Fibroblast of villous mesenchyme (primary cell): ENCODE measurements around the gene EP400. TPM values are rescaled to one million over a fixed set of nuclear protein-coding genes. Genes with fewer than 3 reads are reported as not detected.

Source experiments
- DNase-seq: peaks from one replicate; pipeline ENCODE4 v3.0.0-alpha.2; 2010; ENCODE audit warnings: low read depth
- H3K4me3 ChIP-seq: 2 replicates; pipeline ENCODE4 v1.5.1; 2011; ENCODE audit warnings: low read depth, mild to moderate bottlenecking, low read length
- total RNA-seq: library from RNA; depleted of rRNA; stranded (reverse); fragments of >200 nt; gene quantifications from 2 replicates; pipeline ENCODE4 v1.2.3, GENCODE V29; 2012
- TF ChIP-seq, protein P1 (sequence below): IDR thresholded peaks from 2 replicates; pipeline ENCODE4 v1.5.1; 2012; ENCODE audit warnings: low read depth, mild to moderate bottlenecking, low read length; ENCODE audit not compliant: insufficient read depth

The EP400 gene
- total RNA-seq, 1 donor = 13.0 TPM

DNA sequence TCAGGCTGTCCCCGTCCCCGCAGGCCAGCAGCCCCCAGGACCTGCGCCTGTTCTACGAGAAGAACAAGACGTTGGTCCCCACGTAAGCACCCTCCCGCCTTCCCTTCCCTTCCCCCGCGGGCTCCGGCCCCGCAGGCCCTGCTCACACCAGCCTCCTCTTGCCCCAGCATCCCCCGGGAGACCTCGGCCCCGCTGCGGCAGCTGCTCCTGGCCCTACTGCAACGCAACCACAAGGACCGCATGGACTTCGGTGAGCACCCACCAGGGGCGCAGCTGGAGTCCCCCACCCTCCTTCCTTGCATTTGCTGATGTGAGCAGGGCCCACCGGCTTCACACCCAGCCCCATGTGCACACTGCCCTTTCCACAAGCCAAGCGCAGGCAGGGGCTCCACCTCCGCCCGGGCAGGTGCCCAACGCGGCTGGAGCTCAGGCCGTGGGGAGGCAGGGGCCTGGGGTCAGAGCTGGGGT lies 40.0 kb upstream of the EP400 start:
- no peak overlapping the region for H3K4me3 ChIP-seq
- TF ChIP-seq, protein P1, sequence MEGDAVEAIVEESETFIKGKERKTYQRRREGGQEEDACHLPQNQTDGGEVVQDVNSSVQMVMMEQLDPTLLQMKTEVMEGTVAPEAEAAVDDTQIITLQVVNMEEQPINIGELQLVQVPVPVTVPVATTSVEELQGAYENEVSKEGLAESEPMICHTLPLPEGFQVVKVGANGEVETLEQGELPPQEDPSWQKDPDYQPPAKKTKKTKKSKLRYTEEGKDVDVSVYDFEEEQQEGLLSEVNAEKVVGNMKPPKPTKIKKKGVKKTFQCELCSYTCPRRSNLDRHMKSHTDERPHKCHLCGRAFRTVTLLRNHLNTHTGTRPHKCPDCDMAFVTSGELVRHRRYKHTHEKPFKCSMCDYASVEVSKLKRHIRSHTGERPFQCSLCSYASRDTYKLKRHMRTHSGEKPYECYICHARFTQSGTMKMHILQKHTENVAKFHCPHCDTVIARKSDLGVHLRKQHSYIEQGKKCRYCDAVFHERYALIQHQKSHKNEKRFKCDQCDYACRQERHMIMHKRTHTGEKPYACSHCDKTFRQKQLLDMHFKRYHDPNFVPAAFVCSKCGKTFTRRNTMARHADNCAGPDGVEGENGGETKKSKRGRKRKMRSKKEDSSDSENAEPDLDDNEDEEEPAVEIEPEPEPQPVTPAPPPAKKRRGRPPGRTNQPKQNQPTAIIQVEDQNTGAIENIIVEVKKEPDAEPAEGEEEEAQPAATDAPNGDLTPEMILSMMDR = no peak
- DNase-seq = no peak

DNA sequence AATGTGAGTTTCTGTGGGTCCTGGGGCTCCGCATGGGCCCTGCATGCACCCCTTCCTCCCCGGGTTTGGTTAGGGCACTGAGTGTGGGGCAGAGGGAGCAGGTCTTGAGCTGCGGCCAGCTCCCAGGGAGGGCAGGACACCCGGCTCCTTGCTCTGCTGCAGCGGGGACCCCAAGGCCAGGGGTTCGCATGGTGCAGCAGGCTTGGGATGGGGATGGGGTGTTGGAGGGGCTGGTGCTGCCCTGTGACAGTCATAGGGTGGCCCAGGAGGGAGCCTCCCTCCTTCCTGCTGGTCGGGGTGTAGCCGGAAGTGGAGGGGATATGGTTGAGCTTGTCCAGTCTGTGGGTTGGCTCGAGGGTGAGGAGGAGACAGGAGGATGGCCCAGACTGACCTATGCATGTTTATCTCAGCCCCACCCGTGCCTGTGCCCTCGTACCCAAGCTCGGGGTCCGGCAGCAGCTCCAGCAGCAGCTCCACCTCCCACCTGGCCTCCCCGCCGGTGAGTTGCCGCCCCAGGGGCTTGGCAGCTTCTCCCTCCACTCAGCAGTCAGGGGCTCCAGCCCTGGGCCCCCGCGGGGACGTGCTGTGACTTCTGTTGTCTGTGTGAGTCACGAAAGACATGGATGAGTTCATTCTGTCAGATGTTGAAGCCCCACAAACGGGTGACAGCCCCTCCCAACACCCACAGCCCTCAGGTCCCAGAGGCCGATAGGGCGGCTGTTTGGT lies 39.3 kb upstream of the EP400 start:
- no peak for DNase-seq
- TF ChIP-seq, protein P1 = no peak

DNA sequence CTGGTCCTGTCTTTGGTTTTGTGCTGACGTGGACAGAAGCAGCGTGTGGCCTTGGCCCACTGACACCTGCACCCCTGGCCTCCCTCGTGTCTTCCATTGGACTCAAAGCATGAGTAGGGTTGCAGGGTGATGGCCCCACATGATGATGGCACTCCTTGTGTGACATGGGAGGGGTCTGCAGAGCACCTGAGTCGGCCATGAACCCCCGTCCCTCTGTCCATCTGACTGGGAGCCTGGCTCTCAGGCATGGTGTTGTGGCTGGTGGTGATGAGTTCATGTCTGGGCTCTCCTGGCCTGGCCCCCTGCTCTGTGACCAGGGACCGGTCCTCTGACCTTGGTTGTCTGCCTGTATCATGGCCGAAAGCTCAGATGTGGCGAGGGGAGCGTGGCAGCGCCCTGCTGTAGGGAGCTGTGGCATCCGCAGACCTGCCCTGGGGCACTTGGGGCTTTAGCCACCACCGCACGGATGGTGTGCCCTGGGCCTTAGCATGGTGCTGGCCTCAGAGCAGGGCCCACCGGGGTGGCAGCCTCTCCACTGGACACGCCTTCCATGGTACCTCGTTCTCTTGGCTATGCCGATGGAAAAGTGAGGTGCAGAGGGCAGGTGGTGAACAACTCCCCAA lies 38.6 kb upstream of the EP400 start:
- H3K4me3 ChIP-seq = no peak overlapping the region
- TF ChIP-seq, protein P1 = no peak
- no peak for DNase-seq

More for the DNA sequence above, 39.3 kb upstream of the EP400 start:
- no peak overlapping the region for H3K4me3 ChIP-seq

DNA sequence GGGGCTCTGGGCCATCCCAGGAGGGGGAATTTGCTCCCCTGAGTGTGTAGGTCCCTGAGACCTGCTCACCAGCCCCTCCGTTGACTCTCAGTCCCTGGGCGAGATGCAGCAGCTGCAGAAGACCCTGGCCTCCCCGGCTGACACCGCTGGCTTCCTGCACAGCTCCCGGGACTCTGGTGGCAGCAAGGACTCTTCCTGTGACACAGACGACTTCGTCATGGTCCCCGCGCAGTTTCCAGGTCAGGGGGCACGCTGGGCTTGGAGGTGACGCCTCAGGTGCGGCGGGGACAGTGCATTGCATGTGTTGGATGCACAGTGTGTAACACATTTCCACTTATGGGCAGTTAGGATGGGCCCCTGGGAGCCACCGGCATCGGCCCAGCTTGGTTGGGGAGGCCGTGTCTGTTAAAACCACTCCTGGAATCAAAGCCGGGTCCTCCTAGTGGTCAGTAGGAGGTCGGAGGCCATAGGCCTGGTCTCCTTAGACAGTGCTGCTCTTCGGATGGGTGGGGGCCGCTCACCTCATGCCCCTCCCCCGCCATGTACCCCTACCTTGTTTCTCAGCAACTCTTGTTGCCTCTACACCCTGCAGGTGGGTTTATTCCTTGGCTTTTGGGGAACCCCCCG lies 37.8 kb upstream of the EP400 start:
- H3K4me3 ChIP-seq = no peak overlapping the region
- TF ChIP-seq, protein P1 = peak; percentile 6
- no peak for DNase-seq

DNA sequence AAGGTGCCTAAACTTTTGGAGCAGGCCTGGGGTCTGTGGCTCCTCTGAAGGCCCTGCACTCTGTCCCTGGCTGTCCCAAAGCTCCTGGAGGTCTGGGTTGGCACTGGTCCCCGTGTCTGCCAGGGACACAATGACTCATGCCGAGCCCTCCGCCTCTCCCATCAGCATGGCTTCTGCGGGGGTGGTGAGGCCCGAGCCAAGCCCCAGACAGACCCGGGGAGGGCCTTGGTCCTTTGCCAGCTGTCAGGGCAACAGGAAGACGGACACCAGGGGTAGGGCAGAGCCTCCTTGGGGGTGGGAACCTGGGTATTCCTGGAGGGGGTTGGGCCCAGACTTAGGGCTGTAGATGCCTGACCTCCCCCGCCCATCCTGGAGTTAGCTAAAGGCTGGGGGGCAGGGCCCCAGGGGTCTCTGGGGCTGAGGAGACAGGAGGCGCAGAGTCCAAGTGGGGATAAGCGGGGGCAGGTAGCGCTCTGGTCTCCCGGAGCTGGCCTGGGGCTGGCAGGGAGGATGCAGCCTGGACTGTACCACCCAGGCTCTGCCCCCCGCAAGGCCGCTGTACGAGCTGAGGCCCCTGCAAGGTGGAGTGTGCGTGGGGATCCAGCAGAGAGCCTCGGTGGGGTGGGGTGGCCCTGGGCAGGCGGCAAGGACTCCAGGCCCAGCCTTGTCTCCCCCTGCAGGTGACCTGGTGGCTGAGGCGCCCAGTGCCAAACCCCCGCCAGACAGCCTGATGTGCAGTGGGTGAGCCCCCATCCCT lies 37.0 kb upstream of the EP400 start:
- TF ChIP-seq, protein P1 = no peak
- no peak overlapping the region for H3K4me3 ChIP-seq
- DNase-seq = peak; percentile 74

DNA sequence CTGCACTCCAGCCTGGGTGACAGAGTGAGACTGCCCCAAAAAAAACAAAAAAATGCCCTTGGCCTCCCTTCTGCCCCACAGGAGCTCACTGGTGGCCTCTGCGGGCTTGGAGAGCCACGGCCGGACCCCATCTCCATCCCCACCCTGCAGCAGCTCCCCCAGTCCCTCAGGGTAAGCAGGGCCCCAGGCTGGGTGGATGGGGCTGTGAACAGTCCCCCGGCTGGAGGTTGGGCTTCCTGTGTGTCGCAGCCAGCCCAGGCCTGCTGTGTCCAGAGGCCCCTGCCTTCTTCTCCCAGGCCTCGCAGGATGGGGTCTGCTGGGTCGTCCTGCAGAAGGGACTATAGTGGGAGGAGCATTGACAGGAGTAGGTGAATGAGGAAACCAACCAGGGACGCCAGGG lies 36.1 kb upstream of the EP400 start:
- no peak for DNase-seq
- no peak overlapping the region for H3K4me3 ChIP-seq
- TF ChIP-seq, protein P1 = no peak
